ENCODE results near the gene FAM135A.
"Not testable (repeated sequence)": the region's sequence is repeated elsewhere in the genome, so short reads cannot be mapped to it uniquely, and the experiment has no call there.

The FAM135A gene

DNA sequence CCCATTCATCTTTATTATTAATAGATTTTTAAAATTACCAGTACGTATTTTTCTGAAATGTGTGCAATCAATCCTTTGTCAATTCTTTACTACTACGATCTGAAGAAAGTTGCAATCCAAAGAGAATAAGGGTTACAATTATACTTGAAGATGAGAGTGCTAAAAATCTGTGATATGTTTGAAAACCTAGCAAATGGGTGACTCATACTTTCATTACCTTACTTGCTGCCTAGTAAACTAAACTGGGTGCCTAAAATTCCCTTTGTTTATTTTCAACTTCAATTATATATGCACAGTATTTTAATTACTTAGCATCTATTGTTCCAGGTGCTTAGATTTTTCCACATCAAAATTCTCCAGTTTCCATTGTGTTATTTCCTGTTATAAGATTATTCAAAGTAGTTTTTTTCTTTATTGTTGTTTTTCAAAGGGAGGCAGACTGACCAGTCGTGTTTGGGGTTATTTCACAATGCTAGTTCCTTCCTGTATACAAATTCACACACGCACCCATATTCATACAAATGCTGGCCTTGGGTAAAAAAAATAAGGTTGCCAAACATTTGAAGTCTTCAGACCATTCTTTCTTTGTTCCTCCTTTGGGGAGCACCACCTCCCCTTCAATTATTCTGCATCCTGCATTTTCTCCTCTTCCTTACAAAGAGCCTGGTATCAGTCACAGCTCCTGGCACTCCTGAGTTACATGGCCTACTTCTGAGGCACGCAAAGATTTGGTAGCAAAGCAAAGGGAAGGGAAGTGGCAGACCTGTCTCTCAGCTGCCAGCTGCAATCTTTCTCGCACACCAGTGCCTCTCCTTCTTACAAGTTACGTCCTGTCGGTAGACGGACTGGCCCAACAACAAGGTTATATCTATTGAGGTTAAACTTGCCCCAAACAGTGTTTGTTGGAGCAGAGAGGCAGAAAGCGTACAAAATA lies 16.2 kb upstream of the FAM135A start:
- no peak for DNase-seq

DNA sequence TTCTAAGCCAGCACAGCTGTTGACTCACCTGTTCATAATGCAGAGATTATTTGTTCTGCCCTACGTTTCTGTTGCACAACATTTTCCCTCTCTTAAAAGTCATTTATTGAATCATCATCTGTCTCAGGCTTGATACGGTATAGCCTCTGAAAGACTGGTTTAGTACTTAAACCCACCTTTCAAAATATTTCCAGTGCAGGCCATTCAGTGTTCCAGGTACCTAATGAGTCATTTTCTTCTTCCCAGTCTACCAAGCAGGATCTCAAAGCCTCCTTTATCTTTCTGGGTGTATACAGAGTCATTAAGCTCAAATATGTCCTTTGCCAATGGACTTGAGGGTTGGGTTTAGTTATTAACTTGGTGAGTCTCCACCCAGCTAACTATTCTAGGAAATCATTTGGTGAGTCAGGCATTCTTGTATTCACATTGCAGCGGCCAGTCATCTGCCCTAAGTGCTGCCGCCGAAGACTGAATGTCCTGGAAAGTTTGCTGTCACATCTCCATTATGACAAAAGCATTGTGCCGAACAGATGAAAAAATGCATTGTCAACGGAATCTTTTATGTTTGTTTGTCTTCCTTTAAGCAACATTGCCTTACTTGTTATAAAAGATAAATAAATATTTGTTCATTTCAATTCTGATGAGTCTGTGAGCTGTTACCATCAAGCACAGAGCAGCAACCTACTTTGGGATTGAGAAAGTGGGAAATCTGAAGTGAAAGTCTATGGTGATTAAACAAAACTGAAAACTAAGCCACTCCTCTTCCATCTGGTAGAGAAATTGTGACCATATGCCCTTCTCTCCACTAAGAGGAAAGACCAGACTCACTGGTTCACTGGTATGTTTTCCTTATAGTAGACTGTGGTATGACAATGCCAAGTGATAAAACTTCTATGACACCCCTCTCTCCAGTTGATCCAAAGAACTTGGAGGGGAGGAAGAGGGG lies 14.3 kb upstream of the FAM135A start:
- no peak for DNase-seq

DNA sequence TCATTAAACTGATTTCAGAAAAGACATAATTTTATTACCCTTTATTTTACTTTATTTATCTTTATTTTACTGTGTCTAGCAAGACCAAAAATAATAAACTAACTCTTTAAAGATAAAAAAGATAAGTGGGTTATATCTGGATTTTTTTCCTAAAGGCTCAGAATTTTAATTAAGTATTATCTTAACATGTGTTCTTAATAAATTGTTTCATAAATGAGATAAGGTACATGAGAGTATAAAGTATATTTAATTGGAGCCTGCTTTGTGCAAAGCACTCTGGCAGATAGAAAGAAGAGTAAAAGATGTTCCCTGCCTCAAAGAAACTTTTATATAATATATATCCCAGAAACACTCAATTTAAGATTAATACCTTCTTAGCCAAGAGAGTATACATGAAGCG lies 8.7 kb upstream of the FAM135A start:
- DNase-seq, result no peak

DNA sequence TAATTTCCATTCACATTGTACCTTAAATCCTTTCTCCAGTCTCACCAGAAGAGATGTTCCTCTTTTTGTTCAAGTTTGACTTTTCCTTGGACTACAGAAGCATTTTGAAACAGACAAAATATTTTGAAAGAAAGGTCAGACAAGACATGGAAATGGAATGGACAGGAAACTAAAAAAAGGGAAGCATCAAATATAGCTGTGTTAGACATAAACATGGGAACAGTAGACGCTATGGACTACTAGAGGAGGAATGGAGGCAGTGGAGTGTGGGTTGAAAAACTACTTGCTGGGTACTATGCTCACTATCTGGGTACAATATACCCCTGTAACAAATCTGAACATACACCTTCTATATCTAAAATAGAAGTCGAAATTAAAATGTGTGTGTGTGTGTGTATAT lies 4.1 kb upstream of the FAM135A start:
- DNase-seq, result no peak

DNA sequence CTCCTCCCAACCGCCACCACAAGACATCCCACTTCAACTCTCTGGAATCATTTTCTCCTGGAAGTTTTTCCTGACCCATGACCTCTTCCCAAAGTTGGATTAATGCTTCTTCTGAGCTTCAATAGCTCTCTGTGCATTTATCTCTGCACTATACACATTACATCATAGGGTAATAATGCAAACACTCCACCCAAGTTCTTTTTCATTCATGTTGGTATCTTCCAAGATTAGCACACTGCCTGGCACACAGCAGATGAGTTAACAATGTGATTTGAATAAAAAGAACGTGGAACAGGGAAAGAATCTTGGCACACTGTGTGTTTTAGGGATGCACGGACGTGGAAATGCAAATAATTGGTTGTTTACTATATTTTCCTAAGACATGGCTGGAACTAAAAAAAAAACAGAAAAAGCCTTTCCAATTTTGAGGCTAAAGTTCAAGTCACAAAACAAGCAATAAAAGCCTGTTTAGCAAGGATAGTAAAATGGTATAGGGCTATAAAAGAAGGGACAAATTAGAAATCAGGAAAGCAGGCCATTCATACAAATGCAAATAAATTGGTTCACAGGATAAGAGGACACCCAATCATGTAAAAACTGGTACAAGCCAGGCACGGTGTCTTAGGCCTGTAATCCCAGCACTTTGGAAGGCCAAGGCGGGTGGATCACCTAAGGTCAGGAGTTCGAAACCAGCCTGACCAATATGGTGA lies 1.6 kb upstream of the FAM135A start:
- DNase-seq, result no peak

DNA sequence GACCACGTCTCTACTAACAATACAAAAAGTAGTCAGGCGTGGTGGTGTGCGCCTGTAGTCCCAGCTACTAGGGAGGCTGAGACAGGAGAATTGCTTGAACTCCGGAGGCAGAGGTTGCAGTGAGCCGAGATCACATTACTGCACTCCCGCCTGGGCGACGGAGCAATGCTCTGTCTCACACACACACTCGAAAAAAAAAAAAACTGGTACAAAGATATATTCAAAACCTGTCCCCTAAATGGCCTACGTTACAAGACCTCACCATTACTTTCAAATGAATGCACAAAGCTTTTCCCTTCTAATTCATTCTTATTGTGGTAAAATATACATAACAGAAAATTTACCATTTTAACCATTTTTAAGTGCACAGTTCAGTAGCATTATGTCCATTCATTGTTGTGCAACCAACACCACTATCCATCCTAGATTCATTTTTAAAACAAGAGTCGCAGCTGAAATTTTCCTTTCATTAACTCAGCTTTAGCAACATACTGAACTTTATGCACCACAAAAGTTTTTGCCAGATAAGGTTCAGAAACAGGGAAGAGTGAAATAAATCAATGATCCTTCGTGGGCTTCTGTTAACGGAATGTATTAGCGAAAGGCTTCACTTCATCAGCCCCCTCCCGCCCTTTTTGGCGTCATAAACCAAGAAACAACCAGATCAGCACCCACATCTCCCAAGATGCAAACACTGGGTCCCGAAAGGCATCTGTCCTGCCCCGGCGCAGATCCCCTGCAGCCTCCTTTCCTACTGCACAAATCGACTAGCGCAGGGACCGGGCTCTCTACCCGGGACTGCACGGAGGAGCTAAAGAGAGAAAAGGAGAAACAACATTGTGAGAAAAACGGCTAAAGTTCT lies 825 bp upstream of the FAM135A start:
- DNase-seq, result no peak

DNA sequence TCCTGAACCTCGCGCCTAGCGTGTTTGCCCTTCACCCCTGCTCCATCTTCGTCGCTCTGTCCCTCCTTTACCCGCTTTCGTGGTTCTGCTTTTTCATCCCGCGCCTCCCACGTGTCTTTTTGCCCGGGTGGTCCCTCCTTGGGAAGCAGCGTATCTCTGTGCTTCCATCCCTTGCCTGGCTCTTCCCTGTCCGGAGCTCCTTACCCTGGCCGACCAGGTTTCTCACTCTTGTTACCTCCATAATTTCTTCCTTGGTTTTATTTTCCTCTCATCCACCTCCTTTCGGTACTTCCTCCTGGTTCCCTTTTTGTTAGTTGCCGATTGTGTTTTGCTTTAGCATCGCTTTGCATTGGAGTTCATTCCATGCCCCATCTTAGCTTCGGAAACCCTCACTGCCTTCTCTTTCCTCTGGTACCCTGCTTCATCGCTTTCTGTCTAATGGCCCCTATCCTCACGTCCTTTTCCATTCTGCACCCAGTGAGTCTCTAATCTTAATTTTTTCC lies 735 bp downstream of the FAM135A start:
- DNase-seq, result peak; percentile 36

DNA sequence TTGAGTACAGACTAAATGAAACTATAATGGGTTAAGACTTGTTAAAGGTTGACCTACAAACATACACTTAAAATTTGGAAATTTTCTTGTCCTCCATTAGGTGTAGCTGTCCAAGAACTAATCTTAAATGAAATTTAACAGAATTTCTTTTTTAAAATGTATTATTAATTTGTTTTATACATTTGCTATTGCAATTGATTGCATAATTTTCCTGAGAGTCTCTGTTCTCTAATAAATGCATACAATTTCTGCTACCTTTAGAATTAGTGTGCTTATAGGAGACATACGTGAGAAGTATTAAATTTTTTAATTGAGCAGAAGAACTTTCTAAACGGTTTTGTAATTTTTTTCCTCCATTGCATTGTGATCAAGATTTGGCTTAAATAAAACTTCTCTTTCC lies 1.5 kb downstream of the FAM135A start:
- no peak for DNase-seq

DNA sequence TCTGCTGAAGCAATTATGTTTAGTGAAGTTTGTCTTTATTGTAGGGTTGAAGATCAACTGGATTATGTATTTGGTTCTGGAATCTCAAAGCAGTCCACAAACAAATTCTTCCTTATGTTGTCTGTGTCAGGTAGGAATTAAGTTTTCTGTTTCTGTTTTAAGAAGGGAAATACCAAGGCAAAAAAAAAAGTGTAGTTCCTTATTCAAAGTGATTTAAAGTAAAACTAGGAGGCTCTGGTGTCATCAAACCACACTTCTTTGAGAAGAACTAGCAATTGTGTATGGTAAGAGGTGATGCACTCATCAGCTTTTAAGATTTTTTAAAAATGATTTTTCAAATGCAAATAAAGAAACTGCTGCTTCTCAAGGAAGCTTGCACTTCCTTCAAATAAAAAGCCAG lies 1.9 kb downstream of the FAM135A start:
- no peak for DNase-seq

DNA sequence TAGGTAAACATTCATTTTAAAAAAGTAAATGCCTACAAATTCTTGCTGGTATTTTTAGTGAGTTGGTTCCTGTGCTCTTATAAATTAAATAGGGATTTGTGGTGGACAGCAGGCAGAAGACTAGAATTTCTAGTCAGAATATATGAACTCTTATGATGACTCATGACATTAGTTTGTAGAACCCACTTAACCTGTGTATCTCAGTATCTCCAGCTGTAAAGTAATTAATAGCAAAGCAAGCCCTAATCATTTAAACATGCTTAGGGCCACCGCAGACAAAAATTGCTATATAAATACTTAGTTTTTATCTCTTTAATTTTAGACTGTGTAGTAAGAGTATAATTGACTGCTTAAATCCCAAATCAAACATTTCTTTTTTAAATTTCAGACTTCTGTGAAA lies 2.4 kb downstream of the FAM135A start:
- DNase-seq, result no peak

DNA sequence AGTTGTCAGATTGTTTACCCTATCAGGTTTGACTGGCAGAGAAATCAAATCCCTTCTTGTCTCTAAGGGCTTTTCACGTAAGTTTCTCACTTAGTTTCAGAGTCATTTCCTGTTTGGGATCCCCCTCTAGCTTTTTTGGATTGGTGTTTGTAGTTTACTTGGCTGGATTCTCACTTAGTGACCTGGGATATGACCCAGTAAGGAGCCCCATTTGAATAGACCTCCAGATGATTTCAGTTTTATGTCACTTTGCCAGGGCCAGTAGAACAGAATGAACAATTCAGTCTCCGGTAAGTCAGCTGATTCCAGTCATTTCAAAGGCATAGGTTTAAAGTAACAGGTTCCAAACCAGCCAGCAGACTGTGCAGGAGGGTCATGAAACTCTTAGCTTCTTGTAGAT lies 8.2 kb downstream of the FAM135A start:
- DNase-seq, result no peak

DNA sequence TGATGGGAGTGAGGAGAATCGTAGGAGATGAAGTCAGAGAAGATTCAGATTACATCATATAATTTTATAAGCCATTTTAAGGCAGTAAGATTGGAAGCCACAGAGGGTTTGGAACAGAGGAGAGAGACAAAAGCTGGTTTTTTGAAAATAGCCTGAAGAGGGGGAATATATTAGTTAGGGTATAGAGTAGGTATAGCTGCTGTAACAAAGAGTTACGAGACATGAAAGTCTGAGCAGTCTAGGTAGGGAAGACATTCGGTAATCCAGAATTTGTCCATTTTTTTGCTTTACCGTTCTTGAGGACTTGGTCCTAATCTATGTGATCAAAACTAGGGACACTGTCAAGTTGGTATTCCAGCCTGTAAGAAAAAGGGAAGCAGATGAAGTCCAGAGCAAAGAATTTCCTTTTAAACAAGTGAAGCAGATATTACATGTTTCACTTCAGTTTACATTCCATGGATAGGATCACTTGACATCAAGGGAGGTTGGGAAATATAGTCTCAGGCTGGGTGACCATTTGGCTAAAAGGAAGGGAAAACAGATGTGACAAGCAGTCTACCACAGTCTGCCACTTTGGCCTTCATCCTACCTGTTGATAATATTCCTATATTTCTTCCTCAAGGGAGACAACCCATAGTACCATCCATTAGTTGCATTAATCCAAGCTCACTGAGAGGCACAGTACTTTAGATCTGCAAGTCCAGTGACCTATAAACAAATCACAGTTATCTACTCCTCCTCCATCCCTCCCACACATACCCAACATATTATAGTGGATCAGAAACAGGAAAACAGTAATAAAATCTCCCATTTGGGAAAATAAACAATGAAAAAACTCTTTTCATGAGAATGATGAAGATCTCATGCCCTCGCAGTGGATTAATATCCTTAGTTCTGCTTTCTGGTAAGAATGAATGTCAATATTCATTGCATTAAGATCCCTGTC lies 10.2 kb downstream of the FAM135A start:
- no peak for DNase-seq

DNA sequence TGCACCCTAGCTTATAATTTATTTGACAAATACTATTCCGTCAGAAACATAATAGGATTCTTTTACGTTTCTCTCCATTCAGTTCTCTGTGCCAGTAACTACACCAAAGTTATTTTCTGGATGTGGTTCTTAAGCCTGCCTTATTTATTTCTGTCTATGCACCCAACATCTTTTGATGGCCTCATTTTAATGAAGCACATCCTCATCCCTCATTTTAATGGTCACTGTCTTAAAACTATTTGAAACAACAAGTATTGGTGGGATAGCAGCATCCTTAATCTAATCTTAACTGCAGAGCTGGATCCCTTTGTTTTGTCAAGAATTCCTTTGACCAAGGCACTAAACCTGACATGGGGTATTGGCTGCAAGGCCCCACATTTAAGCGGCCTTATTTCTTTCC lies 11.0 kb downstream of the FAM135A start:
- DNase-seq, result no peak

DNA sequence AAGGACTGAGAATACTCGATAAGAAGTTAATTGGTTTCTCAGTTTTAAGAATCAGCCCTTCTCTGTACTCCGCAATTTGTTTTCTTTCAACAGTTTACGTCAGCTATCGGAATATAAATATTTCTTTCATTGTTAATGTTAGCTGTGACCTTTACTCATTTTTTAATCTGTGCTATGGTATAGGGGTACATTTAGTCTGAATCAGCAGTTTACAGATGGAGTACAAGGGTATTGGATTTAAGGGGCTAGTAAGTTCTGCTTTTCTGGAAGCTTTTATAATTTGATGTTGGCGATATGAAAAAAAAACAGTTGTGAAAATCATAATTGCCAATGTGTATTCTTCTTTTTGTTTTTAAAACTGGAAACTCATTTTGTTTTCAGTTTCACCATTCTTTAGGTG lies 23.0 kb downstream of the FAM135A start:
- no peak for DNase-seq

DNA sequence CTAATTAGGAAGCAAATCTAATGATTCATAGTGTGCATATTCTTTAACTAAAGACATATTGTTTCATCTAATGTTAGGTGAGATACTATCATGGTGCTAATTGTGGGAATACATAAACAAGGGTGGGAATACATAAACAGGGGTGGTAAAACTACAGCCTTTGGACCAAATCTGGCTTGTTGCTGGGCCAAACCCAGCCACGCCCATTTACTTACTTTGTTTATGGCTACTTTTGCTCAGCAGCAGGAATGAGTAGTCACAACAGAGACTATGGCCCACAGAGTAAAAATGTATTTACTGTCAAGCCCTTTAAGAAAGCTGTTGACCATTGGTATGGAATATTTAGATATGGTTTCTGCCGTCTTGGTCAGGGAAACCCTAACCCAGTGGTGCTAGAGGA lies 31.7 kb downstream of the FAM135A start:
- no peak for DNase-seq

DNA sequence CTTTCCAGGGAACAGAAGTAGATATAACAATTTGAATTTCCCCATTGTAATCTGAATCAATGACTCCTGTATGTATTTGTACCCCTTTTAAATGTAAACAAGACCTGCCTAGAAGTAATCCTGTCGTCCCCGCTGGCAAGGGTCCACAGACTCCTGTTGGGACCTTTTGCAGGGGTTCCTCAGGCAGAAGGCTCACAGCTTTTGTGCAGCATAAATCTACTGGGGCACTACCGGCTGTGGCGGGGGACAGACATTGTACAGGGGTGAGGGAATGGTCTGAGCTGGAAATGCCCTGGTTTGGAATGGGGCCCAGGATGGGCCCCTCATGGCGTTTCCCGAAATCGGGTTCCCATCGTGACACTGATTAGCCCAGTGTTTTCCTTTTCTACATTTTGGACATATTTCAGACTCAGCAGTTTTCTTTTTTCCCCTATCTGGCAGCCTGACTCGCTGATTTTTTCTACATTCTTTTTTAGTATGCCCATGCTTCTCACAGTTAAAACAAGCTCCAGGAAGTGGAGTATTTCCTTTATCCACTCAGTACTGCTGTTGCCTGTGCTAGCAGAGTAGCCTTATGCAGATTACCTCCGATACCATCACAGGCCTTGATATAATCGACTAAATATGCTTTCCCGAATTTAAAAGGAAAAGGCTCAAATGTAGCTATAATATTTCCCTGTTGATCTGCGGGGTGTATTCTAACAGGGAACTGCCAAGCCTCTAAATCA lies 34.2 kb downstream of the FAM135A start:
- not testable (repeated sequence) for DNase-seq

DNA sequence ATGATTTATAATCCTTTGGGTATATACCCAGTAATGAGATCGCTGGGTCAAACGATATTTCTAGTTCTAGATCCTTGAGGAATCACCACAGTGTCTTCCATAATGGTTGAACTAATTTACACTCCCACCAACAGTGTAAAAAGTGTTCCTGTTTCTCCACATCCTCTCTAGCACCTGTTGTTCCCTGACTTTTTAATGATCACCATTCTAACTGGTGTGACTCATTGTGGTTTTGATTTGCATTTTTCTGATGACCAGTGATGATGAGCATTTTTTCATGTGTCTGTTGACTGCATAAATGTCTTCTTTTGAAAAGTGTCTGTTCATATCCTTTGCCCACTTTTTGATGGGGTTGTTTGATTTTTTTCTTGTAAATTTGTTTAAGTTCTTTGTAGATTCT lies 40.6 kb downstream of the FAM135A start:
- not testable (repeated sequence) for DNase-seq

DNA sequence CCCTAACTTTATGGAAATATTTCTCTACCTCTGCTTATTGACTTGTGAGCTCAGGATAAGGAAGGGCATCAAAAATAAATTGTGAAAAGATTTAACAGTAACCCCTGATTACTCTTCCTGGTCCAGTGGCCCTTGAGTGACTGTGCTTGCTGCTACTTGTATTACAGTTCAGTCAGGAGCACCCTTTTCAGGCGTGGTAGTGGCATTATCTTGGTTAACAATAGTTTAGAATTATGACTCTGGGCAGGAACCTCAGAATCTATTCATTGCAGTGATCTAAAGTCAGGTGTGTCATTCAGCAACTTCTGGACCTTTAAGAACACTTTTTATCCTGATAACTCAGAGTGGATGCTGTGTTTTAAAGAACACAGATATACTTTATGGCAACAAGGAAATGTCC lies 43.4 kb downstream of the FAM135A start:
- DNase-seq, result no peak

DNA sequence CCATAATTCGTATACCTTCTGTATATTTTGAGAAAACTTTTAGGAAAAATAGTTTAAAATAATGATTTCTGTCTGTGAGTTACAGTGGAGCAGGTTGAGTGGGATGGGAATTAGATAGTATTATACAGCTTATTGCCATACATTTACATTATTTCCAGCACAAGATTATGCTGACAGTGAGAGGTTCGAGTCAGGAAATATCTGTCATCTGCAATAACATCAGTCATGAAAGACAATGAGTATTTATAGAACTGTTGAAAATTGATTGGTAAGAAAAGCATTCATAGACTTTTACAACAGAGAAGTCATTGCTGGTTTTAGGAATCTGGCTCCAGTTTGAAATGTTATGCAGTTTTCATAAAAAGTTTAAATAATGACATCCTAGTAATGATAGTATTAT lies 45.9 kb downstream of the FAM135A start:
- no peak for DNase-seq

DNA sequence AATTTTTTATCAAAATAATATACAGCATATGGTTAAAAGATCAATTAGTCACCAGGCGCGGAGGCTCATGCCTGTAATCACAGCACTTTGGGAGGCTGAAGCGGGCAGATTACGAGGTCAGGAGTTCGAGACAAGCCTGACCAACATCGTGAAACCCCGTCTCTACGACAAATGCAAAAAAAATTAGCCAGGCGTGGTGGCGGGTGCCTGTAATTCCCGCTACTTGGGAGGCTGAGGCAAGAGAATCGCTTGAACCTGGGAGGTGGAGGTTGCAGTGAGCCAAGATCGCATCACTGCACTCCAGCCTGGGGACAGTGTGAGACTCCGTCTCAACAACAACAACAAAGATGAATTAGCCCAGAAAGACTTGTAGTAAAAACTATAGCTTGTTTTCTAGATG lies 46.4 kb downstream of the FAM135A start:
- DNase-seq, result not testable (repeated sequence)

All from femur (tissue), 1 donor.